HEK293 (cell line): ENCODE results near the gene DRC1.

Experiments used
- CTCF ChIA-PET: fragments of 350-600 bp; formaldehyde crosslinking; extraction: SDS; loops from one replicate; lab custom pipeline; 2021; ENCODE audit warnings: antibody characterized with exemption; lab: Yijun Ruan, JAX
- POLR2A ChIA-PET: fragments of 300-600 bp; formaldehyde crosslinking; extraction: SDS; loops from one replicate; lab custom pipeline; 2020; ENCODE audit warnings: antibody characterized with exemption, inconsistent platforms; lab: Yijun Ruan, JAX
- H3K27ac ChIP-seq: fragments of 200-500 bp; sonication (Bioruptor generic); 2 replicates; pipeline ENCODE4 v1.5.1; 2014; ENCODE audit warnings: low read depth, low read length, control low read depth, inconsistent platforms; ENCODE audit errors: extremely low read depth
- H3K36me3 ChIP-seq, 2 experiments: fragments of 200-500 bp in 1 of 2; sonication (Bioruptor generic) in 1 of 2; 1 replicate in 1 of 2; 2 replicates in 1 of 2; pipeline ENCODE4 v1.5.1; 2014 to 2017; ENCODE audit warnings: inconsistent platforms in 2 of 2, low read length in 2 of 2; ENCODE audit not compliant: control insufficient read depth in 2 of 2, insufficient read depth in 1 of 2
- H3K4me1 ChIP-seq: fragments of 200-500 bp; sonication (Bioruptor generic); 2 replicates; pipeline ENCODE4 v1.5.1; 2014; ENCODE audit warnings: mild to moderate bottlenecking, low read length, inconsistent platforms; ENCODE audit not compliant: control insufficient read depth, insufficient read depth
- H3K4me3 ChIP-seq: 2 replicates; pipeline ENCODE4 v1.5.1; 2011; ENCODE audit warnings: low read depth, mild to moderate bottlenecking, control low read depth, low read length, moderate library complexity
- H3K9me3 ChIP-seq: fragments of 200-500 bp; sonication (Bioruptor generic); 2 replicates; pipeline ENCODE4 v1.5.1; 2014; ENCODE audit warnings: low read depth, low read length, inconsistent platforms; ENCODE audit not compliant: control insufficient read depth, insufficient read depth
- KLF1 ChIP-seq: fragments of 450-650 bp; formaldehyde crosslinking; IDR thresholded peaks from 2 replicates; pipeline ENCODE4 v1.5.1; 2016; ENCODE audit warnings: missing biosample characterization, missing genetic modification characterization
- SALL2 ChIP-seq: fragments of 450-650 bp; formaldehyde crosslinking; IDR thresholded peaks from 2 replicates; pipeline ENCODE4 v1.5.0; 2017; ENCODE audit warnings: missing biosample characterization, mild to moderate bottlenecking, missing genetic modification characterization, borderline replicate concordance
- ZNF121 ChIP-seq: fragments of 450-650 bp; formaldehyde crosslinking; IDR thresholded peaks from 2 replicates; pipeline ENCODE4 v1.5.1; 2016; ENCODE audit warnings: missing biosample characterization, missing genetic modification characterization
- ZNF132 ChIP-seq: fragments of 450-650 bp; formaldehyde crosslinking; IDR thresholded peaks from 2 replicates; pipeline ENCODE4 v1.5.1; 2017; ENCODE audit warnings: missing biosample characterization, missing genetic modification characterization, borderline replicate concordance
- ZNF473 ChIP-seq: fragments of 450-650 bp; formaldehyde crosslinking; IDR thresholded peaks from 2 replicates; pipeline ENCODE4 v1.5.1; 2017; ENCODE audit warnings: missing biosample characterization, missing genetic modification characterization
- ZNF530 ChIP-seq: fragments of 450-650 bp; formaldehyde crosslinking; IDR thresholded peaks from 2 replicates; pipeline ENCODE4 v1.5.1; 2016; ENCODE audit warnings: low read depth, missing biosample characterization, missing genetic modification characterization
- ZNF561 ChIP-seq: fragments of 450-650 bp; IDR thresholded peaks from 2 replicates; pipeline ENCODE4 v1.5.1; 2018; ENCODE audit warnings: missing biosample characterization, missing genetic modification characterization, borderline replicate concordance
- ZNF610 ChIP-seq: fragments of 450-650 bp; formaldehyde crosslinking; IDR thresholded peaks from 2 replicates; pipeline ENCODE4 v1.5.1; 2016; ENCODE audit warnings: missing biosample characterization, missing genetic modification characterization, borderline replicate concordance
- TF ChIP-seq, protein P1 (sequence below): fragments of 450-650 bp; formaldehyde crosslinking; IDR thresholded peaks from 2 replicates; pipeline ENCODE4 v1.5.1; 2016; ENCODE audit warnings: missing biosample characterization, missing genetic modification characterization
- TF ChIP-seq, protein P2 (sequence below): fragments of 450-650 bp; formaldehyde crosslinking; IDR thresholded peaks from 2 replicates; pipeline ENCODE4 v1.5.1; 2017; ENCODE audit warnings: missing biosample characterization, mild to moderate bottlenecking, missing genetic modification characterization, moderate library complexity
- TF ChIP-seq, protein P3 (sequence below): fragments of 450-650 bp; formaldehyde crosslinking; IDR thresholded peaks from 2 replicates; pipeline ENCODE4 v1.5.1; 2016; ENCODE audit warnings: missing biosample characterization, missing genetic modification characterization

The DRC1 gene

DNA sequence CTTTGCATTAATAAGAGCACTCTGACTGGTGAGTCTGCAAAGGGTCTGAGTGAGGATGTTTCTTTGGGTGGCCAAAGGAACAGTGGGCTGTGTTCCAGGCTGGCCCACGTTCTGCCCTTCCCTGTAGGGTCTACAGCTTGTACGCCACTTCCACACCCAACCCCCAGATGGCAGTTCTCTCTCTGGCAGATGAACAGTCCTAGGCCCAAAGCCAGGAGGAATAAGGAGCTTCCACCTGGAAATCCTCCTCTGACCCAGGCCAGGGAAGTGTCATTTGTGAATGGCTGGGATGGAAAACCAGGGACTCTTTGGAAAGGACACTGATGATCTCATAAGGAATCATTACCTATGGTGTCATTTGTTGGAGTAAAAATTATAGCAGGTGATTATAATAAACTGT lies 69.6 kb downstream of the DRC1 start (continued):
- TF ChIP-seq, protein P1, sequence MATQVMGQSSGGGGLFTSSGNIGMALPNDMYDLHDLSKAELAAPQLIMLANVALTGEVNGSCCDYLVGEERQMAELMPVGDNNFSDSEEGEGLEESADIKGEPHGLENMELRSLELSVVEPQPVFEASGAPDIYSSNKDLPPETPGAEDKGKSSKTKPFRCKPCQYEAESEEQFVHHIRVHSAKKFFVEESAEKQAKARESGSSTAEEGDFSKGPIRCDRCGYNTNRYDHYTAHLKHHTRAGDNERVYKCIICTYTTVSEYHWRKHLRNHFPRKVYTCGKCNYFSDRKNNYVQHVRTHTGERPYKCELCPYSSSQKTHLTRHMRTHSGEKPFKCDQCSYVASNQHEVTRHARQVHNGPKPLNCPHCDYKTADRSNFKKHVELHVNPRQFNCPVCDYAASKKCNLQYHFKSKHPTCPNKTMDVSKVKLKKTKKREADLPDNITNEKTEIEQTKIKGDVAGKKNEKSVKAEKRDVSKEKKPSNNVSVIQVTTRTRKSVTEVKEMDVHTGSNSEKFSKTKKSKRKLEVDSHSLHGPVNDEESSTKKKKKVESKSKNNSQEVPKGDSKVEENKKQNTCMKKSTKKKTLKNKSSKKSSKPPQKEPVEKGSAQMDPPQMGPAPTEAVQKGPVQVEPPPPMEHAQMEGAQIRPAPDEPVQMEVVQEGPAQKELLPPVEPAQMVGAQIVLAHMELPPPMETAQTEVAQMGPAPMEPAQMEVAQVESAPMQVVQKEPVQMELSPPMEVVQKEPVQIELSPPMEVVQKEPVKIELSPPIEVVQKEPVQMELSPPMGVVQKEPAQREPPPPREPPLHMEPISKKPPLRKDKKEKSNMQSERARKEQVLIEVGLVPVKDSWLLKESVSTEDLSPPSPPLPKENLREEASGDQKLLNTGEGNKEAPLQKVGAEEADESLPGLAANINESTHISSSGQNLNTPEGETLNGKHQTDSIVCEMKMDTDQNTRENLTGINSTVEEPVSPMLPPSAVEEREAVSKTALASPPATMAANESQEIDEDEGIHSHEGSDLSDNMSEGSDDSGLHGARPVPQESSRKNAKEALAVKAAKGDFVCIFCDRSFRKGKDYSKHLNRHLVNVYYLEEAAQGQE (tag by site-specific recombination): no peak

DNA sequence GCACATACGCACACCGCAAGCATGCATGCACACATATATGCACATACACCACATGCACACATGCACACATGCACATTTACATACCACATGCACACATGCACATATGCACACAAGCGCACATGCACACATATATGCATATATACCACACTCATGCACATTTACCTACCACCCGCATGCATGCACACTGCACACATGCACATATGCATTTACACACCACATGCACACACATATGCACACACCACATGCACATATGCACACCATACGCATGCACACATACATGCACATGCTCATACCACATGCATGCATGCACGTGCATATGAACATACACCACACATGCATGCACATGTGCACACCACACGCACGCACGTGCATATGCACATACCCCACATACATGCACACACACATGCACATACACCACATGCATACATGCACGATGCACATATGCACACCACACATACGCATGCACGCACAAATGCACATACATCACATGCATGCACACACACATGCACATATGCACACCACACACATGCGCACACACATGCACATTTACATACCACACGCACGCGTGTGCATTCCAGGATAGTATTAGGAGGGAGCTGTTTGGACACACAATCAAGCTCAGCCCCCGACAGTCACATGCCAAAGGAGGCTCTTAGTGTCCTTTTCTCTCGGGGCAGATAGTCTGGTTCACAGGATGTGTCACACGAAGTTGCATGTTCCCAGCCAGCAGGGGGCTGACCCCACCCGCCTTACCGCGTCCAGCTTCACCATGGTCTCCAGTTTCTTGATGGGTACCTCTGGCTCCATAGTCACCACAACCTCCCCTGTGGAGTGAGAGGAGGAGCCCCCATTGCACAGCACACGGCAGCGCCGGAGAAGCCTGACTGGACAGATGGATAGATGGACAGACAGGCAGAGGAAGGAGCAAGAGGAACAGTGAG lies 70.3 kb downstream of the DRC1 start:
- TF ChIP-seq, protein P2, sequence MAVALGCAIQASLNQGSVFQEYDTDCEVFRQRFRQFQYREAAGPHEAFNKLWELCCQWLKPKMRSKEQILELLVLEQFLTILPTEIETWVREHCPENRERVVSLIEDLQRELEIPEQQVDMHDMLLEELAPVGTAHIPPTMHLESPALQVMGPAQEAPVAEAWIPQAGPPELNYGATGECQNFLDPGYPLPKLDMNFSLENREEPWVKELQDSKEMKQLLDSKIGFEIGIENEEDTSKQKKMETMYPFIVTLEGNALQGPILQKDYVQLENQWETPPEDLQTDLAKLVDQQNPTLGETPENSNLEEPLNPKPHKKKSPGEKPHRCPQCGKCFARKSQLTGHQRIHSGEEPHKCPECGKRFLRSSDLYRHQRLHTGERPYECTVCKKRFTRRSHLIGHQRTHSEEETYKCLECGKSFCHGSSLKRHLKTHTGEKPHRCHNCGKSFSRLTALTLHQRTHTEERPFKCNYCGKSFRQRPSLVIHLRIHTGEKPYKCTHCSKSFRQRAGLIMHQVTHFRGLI (tag by site-specific recombination): no peak
- no peak for TF ChIP-seq ZNF132 (tag by site-specific recombination)
- TF ChIP-seq ZNF121 (tag by site-specific recombination): no peak
- no peak overlapping the region for H3K4me3 ChIP-seq
- no peaks in the 10 kb centered on the region for H3K4me1 ChIP-seq
- H3K36me3 ChIP-seq: no peaks in the 10 kb centered on the region
- ChIA-PET POLR2A (no interaction called here), CTCF (interaction anchor here (0.7 to 1.4 kb wide), 3 partner anchors 20 to 298 kb away, joined by 3 to 7 read pairs (median 3); no protein-coding TSS in a partner anchor)
- no peaks in the 10 kb centered on the region for H3K9me3 ChIP-seq
- no peak overlapping the region for H3K27ac ChIP-seq

DNA sequence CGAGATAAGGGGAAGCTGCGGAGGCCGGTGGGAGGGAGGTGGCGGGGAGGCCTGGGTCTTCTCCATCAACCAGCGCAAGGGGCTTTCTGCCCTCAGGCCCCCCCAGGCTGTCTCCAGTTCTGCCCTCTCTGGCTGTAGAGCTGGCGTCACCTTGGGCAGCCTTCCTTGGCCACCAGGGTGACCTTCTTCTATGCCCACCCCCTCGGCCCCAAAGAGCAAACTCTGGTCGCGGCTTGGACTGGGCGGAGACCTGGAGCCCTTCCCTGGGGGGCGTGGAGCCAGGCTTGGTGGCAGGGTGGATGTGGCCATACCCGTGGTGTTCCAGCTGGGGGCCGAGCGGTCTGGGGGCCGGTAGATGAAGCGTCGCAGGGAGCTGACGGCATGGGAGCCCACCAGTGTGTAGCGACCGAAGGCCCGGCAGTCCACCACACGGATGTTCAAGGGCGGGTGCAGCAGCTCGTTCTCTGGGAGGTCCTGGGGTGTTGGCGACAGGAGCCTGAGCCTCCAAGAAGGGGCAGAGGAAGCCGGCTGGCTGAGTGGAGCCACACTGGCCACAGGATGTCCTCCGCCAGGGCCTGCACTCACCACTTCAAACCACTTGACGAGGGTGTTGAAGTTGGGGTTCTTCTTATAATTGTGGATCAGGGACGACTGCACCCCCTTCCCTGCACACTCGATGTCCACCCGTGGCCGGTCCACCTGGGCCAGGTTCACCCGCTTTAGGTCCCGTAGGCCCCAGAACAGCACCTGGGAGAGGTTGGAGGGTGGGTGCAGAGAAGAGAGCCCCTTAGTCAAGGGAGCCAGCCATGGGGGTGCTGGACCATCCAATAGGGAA lies 71.3 kb downstream of the DRC1 start:
- Histone ChIP-seq H3K4me3 (no peak overlapping the region), H3K27ac (no peak overlapping the region), H3K4me1 (no peaks in the 10 kb centered on the region), H3K36me3 (no peaks in the 10 kb centered on the region), H3K9me3 (no peaks in the 10 kb centered on the region)
- CTCF ChIA-PET: interaction anchor here (1.0 to 1.4 kb wide), 2 partner anchors 19 to 105 kb away, joined by 3 to 7 read pairs; no protein-coding TSS in a partner anchor
- TF ChIP-seq, protein P3, sequence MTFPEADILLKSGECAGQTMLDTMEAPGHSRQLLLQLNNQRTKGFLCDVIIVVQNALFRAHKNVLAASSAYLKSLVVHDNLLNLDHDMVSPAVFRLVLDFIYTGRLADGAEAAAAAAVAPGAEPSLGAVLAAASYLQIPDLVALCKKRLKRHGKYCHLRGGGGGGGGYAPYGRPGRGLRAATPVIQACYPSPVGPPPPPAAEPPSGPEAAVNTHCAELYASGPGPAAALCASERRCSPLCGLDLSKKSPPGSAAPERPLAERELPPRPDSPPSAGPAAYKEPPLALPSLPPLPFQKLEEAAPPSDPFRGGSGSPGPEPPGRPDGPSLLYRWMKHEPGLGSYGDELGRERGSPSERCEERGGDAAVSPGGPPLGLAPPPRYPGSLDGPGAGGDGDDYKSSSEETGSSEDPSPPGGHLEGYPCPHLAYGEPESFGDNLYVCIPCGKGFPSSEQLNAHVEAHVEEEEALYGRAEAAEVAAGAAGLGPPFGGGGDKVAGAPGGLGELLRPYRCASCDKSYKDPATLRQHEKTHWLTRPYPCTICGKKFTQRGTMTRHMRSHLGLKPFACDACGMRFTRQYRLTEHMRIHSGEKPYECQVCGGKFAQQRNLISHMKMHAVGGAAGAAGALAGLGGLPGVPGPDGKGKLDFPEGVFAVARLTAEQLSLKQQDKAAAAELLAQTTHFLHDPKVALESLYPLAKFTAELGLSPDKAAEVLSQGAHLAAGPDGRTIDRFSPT (tag by site-specific recombination): no peak
- TF ChIP-seq KLF1 (tag by site-specific recombination): no peak
- no peak for TF ChIP-seq ZNF473 (tag by site-specific recombination)
- no peak for TF ChIP-seq ZNF610 (tag by site-specific recombination)
- no peak for TF ChIP-seq ZNF530
- no peak for TF ChIP-seq SALL2 (tag by site-specific recombination)
- no peak for TF ChIP-seq ZNF561 (tag by site-specific recombination)
- POLR2A ChIA-PET: no interaction called here
